Activated CD4-positive, alpha-beta T cell treated with anti-CD3 and anti-CD28 coated beads, Interleukin-2, amount 50 U/mL, for 1 hour (primary cell): Measurements from ENCODE around the gene RSPRY1.
A peak's percentile ranks its signal among the peaks of the same experiment; 100 is the strongest.
"Not testable (repeated sequence)": the region's sequence is repeated elsewhere in the genome, so short reads cannot be mapped to it uniquely, and the experiment has no call there.

Experiments used
- DNase-seq: peaks from one replicate; pipeline ENCODE4 v3.0.0-alpha.2; 2020

RSPRY1 gene

GRCh38 chr16:57186872-57187854 is 1.0 kb downstream of the RSPRY1 start:
- peak; percentile 8 for DNase-seq

- DNase-seq: not testable (repeated sequence)
These were observed 2.0 kb downstream of the RSPRY1 start for GRCh38 chr16:57187902-57188710.

DNA sequence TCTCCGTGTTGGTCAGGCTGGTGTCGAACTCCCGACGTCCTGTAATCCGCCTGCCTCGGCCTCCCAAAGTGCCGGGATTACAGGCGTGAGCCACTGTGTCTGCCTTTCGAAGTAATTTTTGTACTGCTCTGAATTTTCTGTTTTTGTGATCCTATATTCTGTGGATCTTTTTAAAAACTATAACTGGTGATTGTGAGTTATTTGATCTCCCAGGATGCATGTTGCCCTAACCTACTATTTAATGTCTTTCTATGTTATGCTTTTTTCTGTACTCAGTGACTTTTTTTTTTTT is 2.5 kb downstream of the RSPRY1 start:
- DNase-seq: no peak

DNA sequence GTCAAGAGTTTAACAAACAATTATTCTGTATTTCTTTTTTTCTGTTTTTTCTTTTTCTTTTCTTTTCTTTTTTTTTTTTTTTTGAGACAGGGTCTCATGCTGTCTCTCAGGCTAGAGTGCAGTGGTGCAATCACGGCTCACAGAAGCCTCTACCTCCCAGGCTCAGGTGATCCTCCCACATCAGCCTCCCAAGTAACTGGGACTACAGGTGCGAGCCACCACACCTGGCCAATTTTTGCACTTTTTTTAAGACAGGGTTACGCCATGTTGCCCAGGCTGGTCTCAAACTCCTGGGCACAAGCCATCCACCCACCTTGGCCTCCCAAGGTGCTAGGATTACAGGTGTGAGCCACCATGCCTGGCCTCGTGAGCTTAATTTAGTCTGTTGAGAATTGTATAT is 3.4 kb downstream of the RSPRY1 start:
- DNase-seq: not testable (repeated sequence)

DNA sequence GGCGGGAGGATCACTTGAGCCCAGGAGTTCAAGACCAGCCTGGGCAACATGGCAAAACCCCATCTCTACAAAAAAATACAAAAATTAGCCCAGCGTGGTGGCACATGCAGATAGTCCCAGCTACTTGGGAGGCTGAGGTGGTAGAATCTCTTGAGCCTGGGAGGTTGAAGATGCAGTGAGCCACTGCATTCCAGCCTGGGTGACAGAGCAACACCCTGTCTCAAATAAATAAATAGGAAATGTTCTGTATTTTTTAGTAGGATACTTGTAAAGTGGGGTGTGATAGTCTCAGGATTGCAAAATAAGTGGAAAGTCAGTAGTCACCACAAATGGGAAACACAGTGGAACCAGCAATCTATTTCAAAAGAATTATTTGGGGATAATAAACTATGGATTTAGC is 4.0 kb downstream of the RSPRY1 start:
- DNase-seq: no peak

- DNase-seq: no peak
These were observed 5.0 kb downstream of the RSPRY1 start for GRCh38 chr16:57191056-57191571.

DNA sequence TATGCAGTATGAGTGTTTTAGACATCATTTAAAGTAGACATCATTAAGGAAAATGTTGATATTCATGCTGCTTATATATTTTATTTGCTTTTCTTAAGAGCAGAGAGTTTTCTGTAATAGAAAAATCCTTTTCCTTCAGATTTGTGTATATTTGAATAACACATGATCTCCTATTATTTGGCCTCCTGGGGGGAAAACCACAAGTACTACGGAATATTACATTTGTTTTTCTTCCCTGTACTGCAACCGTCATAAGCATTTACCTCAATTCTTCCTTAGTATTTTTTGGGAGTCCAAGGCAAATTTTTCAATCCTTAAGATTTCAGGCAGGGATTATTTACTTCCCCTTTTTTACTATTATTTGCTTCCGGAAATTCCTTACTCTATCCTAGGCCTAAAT is 6.0 kb downstream of the RSPRY1 start:
- DNase-seq: no peak

GRCh38 chr16:57192720-57193486 is 6.8 kb downstream of the RSPRY1 start:
- no peak for DNase-seq

DNA sequence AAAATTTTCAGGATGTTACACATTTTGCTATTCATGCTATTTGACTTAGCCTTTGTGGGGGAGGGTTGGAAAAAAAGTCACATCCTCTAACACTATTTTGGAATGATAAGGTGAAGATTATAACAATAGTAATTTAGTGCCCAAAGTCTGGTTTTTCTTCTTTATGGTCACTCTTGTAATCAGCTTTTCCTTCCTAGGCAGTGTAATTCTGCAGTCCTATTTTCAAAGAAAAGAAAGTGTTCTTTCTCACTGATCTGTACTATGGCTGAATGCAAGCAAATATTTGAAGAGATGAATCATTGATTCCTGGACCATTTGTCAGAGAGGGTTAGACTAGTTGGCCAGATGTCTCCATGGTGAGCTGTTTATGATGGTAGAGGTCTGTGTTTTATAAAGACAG is 8.4 kb downstream of the RSPRY1 start:
- DNase-seq: no peak

- no peak for DNase-seq
These were observed 10.2 kb downstream of the RSPRY1 start for GRCh38 chr16:57196286-57196685.

DNA sequence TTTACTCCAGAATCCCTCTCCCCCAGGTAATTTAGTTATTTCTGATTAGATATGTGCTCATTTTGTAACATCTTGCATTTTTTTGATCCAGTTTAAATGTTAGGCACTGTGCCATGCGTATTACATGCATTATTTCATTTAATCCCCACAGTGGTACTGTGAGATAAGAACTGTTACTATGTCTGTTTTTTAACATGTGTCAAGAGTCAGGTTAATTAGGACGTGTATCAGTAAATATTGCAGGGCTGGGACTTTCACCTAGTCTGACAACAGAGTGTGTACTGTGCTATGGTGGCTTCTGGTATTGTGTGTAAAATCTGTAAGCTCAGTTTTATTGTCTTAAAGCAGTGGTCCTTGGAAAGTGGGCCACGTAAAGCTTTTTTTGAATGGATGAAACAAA is 10.6 kb downstream of the RSPRY1 start:
- DNase-seq: no peak

DNA sequence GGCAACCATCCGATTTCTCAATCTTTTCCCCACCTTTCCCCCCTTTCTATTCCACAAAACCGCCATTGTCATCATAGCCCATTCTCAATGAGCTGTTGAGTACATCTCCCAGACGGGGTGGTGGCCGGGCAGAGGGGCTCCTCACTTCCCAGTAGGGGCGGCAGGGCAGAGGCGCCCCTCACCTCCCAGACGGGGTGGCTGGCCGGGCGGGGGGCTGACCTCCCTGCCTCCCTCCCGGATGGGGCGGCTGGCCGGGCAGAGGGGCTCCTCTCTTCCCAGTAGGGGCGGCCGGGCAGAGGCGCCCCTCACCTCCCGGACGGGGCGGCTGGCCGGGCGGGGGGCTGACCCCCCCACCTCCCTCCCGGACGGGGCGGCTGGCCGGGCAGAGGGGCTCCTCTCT is 14.2 kb downstream of the RSPRY1 start:
- DNase-seq: not testable (repeated sequence)

GRCh38 chr16:57200926-57201325 is 14.8 kb downstream of the RSPRY1 start:
- not testable (repeated sequence) for DNase-seq

- no peak for DNase-seq
These were observed 16.2 kb downstream of the RSPRY1 start for GRCh38 chr16:57202095-57202886.

GRCh38 chr16:57203451-57203850 is 17.3 kb downstream of the RSPRY1 start:
- DNase-seq: no peak

DNA sequence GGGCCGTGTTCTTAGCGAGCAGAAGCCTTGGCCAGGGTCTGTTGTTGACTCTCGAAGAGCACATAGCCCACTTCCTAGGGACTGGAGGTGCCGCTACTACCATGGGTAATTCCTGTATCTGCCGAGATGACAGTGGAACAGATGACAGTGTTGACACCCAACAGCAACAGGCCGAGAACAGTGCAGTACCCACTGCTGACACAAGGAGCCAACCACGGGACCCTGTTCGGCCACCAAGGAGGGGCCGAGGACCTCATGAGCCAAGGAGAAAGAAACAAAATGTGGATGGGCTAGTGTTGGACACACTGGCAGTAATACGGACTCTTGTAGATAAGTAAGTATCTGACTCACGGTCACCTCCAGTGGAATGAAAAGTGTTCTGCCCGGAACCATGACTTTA is 18.5 kb downstream of the RSPRY1 start:
- DNase-seq: no peak

GRCh38 chr16:57208926-57209325 is 22.8 kb downstream of the RSPRY1 start:
- DNase-seq: no peak

DNA sequence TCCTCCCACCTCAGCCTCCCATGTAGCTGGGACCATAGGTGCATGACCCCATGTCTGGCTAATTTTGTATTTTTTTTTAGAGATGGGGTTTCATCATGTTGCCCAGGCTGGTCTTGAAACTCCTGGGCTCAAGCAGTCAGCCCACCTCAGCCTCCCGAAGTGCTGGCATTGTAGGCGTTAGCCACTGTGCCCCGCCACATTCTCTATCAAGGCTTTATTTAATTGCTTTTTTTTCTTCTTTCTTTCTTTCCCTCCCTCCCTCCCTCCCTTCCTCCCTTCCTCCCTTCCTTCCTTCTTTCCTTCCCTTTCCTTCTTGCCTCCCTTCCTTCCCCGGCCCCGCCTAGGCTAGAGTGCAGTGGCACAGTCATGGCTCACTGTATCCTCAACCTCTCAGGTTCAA is 23.7 kb downstream of the RSPRY1 start:
- no peak for DNase-seq

DNA sequence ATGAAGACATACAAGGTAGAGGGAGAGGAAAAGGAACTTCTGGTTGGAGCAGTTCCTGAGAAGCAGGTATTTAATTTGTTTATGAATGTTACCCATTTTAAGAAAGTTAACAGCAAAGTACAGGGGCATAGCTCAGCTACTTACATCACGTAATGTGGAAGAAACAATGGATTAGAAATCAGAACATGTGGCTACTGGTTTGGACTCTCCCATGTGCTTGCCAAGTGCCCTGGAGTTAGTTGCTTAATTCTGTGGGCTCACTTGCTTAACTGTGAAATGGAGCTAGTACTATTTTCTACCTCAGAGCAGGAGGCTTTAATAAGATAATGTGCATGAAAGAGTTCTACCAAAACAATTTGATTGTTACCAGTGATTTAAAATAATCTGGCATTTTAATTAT is 27.3 kb downstream of the RSPRY1 start:
- no peak for DNase-seq

GRCh38 chr16:57216968-57217367 is 30.8 kb downstream of the RSPRY1 start:
- DNase-seq: no peak

DNA sequence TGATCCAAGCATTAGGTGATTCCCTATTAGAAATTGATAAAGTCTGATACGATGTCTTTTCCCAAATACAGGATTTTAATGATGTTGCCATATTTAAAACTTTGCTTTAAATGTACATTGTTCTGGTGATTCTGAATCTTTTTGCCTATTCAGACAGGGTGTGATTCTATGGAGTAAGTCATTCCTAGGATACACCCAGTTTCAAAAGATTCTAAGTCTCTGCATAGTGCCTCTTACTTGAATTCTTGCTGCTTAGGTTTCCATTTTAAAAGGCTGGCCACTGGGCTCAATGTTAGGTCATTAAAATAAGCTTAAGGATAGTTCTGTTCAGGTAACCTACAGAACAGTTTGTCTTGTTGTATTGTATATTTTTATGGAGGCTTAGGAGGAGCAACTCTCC is 36.9 kb downstream of the RSPRY1 start:
- DNase-seq: no peak

GRCh38 chr16:57224651-57225335 is 38.7 kb downstream of the RSPRY1 start:
- DNase-seq: no peak
